HepG2 (cell line): Measurements from ENCODE around the gene FRMD3. TPM values are rescaled to one million over a fixed set of nuclear protein-coding genes. Genes with fewer than 3 reads are reported as not detected.

ENCODE experiments used
- ATAC-seq: fragments of 200-7000 bp; cut with Tn5 transposase; 3 replicates; pipeline ENCODE4 v1.9.1; 2020; ENCODE audit warnings: mild to moderate bottlenecking, moderate library complexity
- Bru-seq: library from RNA; stranded (reverse); fragments of 400-500 nt; gene quantifications from one replicate; lab custom pipeline; 2021; lab: Mats Ljungman, UMichigan
- BruChase-seq, 2 experiments: library from RNA; stranded (reverse); fragments of 400-500 nt; gene quantifications; one replicate each; lab custom pipeline; 2021; lab: Mats Ljungman, UMichigan
- BruUV-seq: library from RNA; stranded (reverse); fragments of 400-500 nt; replicated peaks from 2 replicates; lab custom pipeline; 2021; lab: Mats Ljungman, UMichigan
- CTCF ChIA-PET: fragments of 300-600 bp; formaldehyde crosslinking; extraction: SDS; loops from one replicate; lab custom pipeline; 2021; ENCODE audit warnings: low total read pairs, inconsistent platforms, low intra/inter-chr PET ratio; lab: Yijun Ruan, JAX
- POLR2A ChIA-PET: fragments of 350-600 bp; sonication (Branson Sonifier 250); formaldehyde crosslinking; loops from one replicate; lab custom pipeline; 2020; ENCODE audit warnings: antibody characterized with exemption, inconsistent platforms; lab: Yijun Ruan, JAX
- DNase-seq: peaks from one replicate; pipeline ENCODE4 v3.0.0-alpha.2; 2015; ENCODE audit warnings: low spot score
- FAIRE-seq: peaks from 3 replicates; lab custom pipeline; 2011; peaks lifted over from hg19 to GRCh38; lab: Jason Lieb, UNC
- H2AFZ ChIP-seq: one replicate; pipeline ENCODE4 v1.6.1; 2011; ENCODE audit warnings: low read length, inconsistent platforms
- H3K27ac ChIP-seq: fragments of 300-600 bp; 3 replicates; pipeline ENCODE4 v1.8.0; 2011; ENCODE audit warnings: mixed run types, mild to moderate bottlenecking, mixed read lengths, low read length, inconsistent platforms; ENCODE audit not compliant: insufficient read depth; ENCODE audit errors: extremely low read length
- H3K27me3 ChIP-seq, 2 experiments: fragments of 200-600 bp in 1 of 2; 2 replicates in 1 of 2; 3 replicates in 1 of 2; pipeline versions ENCODE4 v1.6.0 to v1.8.0; 2011; ENCODE audit warnings: low read length in 2 of 2, mild to moderate bottlenecking in 2 of 2, moderate library complexity in 2 of 2, inconsistent platforms in 1 of 2; ENCODE audit not compliant: insufficient read depth in 2 of 2, control insufficient read depth in 1 of 2
- H3K36me3 ChIP-seq, 2 experiments: fragments of 200-600 bp in 1 of 2; replicated peaks in 1 of 2; 2 replicates in 1 of 2; 3 replicates in 1 of 2; pipeline versions ENCODE4 v1.5.1 to v1.8.0; 2011; ENCODE audit warnings: low read length in 2 of 2, inconsistent platforms in 1 of 2; ENCODE audit not compliant: insufficient read depth in 2 of 2, control insufficient read depth in 1 of 2
- H3K4me1 ChIP-seq: 2 replicates; pipeline ENCODE4 v1.5.1; 2012; ENCODE audit warnings: low read length, inconsistent platforms; ENCODE audit not compliant: insufficient read depth
- H3K4me2 ChIP-seq: 2 replicates; pipeline ENCODE4 v1.6.0; 2011; ENCODE audit warnings: low read depth, low read length, inconsistent platforms
- H3K4me3 ChIP-seq, 3 experiments: fragments of 200-600 bp in 1 of 3; sonication (generic), shearing (Covaris generic) in 1 of 3; replicated peaks in 1 of 3; 2 replicates each; pipeline ENCODE4 v1.5.1; 2011 to 2016; ENCODE audit warnings: low read length in 3 of 3, inconsistent platforms in 2 of 3, low read depth in 2 of 3, mild to moderate bottlenecking in 2 of 3, control low read depth in 1 of 3, mixed read lengths in 1 of 3; ENCODE audit not compliant: insufficient read depth in 1 of 3
- H3K79me2 ChIP-seq: one replicate; pipeline ENCODE4 v1.6.1; 2011; ENCODE audit warnings: low read length, inconsistent platforms; ENCODE audit not compliant: insufficient read depth
- H3K9ac ChIP-seq: 2 replicates; pipeline ENCODE4 v1.6.0; 2011; ENCODE audit warnings: mild to moderate bottlenecking, low read depth, low read length, inconsistent platforms; ENCODE audit not compliant: insufficient read depth
- H3K9me3 ChIP-seq: 2 replicates; pipeline ENCODE4 v1.5.1; 2012; ENCODE audit warnings: mild to moderate bottlenecking, low read length
- H4K20me1 ChIP-seq: 2 replicates; pipeline ENCODE4 v1.6.0; 2011; ENCODE audit warnings: inconsistent platforms, mild to moderate bottlenecking, low read length, moderate library complexity; ENCODE audit not compliant: insufficient read depth
- FOXK1 ChIP-seq: sonication (generic); formaldehyde crosslinking; IDR thresholded peaks from 2 replicates; pipeline ENCODE4 v1.4.0; 2020; ENCODE audit warnings: low read depth, missing genetic modification reagents, borderline replicate concordance
- FOXM1 ChIP-seq: sonication (generic); formaldehyde crosslinking; IDR thresholded peaks from 2 replicates; pipeline ENCODE4 v1.5.0; 2020; ENCODE audit warnings: missing genetic modification reagents
- KAT8 ChIP-seq: IDR thresholded peaks from 2 replicates; pipeline ENCODE4 v1.6.1; 2016; ENCODE audit warnings: missing genetic modification reagents, missing compliant biosample characterization
- MAF1 ChIP-seq: sonication (generic); formaldehyde crosslinking; IDR thresholded peaks from 2 replicates; pipeline ENCODE4 v1.5.0; 2020; ENCODE audit warnings: missing genetic modification reagents, borderline replicate concordance
- MYNN ChIP-seq: sonication (generic); formaldehyde crosslinking; IDR thresholded peaks from 2 replicates; pipeline ENCODE4 v1.4.0; 2020; ENCODE audit warnings: mild to moderate bottlenecking, low read depth, missing genetic modification reagents
- NFYB ChIP-seq: sonication (generic); formaldehyde crosslinking; IDR thresholded peaks from 2 replicates; pipeline ENCODE4 v1.4.0; 2020; ENCODE audit warnings: missing genetic modification reagents
- RARA ChIP-seq: IDR thresholded peaks from 2 replicates; pipeline ENCODE4 v1.6.1; 2016; ENCODE audit warnings: missing genetic modification reagents, missing compliant biosample characterization
- RXRA ChIP-seq: sonication (generic); formaldehyde crosslinking; IDR thresholded peaks from 2 replicates; pipeline ENCODE4 v1.5.1; 2020; ENCODE audit warnings: missing genetic modification reagents
- ZNF274 ChIP-seq: sonication (generic); formaldehyde crosslinking; IDR thresholded peaks from 2 replicates; pipeline ENCODE4 v1.5.1; 2020; ENCODE audit warnings: mild to moderate bottlenecking, missing genetic modification reagents
- ZNF367 ChIP-seq: sonication (generic); formaldehyde crosslinking; IDR thresholded peaks from 2 replicates; pipeline ENCODE4 v1.4.0; 2020; ENCODE audit warnings: missing genetic modification reagents, borderline replicate concordance
- ZNF878 ChIP-seq: sonication (generic); formaldehyde crosslinking; IDR thresholded peaks from 2 replicates; pipeline ENCODE4 v1.8.1; 2023; ENCODE audit warnings: mild to moderate bottlenecking, missing genetic modification reagents, moderate library complexity
- ZSCAN30 ChIP-seq: sonication (generic); formaldehyde crosslinking; IDR thresholded peaks from 2 replicates; pipeline ENCODE4 v1.5.0; 2020; ENCODE audit warnings: mild to moderate bottlenecking, missing genetic modification reagents
- WGBS: methylation state at CpG from one replicate; pipeline ENCODE4 v1.1.6; 2017; ENCODE audit warnings: low lambda C conversion rate; 5-methylcytosine and 5-hydroxymethylcytosine counted together
- in situ Hi-C: cut with HindIII; loops from 2 replicates; pipeline ENCODE4 v1.10.0; 2017; ENCODE audit warnings: low pct_unique_long_range_greater_than_20kb; ENCODE audit not compliant: extremely low pct_ligation_motif_present
- intact Hi-C: fragments of 100-400 bp; cut with micrococcal nuclease; formaldehyde crosslinking; loops from one replicate; pipeline ENCODE4 v1.10.0; 2022; ENCODE audit not compliant: unreplicated experiment
- long read RNA-seq, 2 experiments: library from RNA in 1 of 2; library from polyadenylated mRNA in 1 of 2; stranded (forward) in 1 of 2; unstranded in 1 of 2; transcript quantifications; one replicate each; pipeline ENCODE4 v2.0.0, GENCODE V29; 2019 to 2022
- polyA minus RNA-seq, 3 experiments: library from RNA; depleted of rRNA, polyadenylated mRNA; stranded (reverse); fragments of >200 nt; gene quantifications; 2 replicates each; pipeline ENCODE4 v1.2.3, GENCODE V29; 2011; ENCODE audit warnings: low replicate concordance in 1 of 3
- polyA plus RNA-seq, 8 experiments: library from polyadenylated mRNA; depleted of rRNA in 3 of 8; stranded (reverse) in 7 of 8; unstranded in 1 of 8; fragments of >200 nt; fragmentation: Illumina TruSeq in 4 of 8; extraction: Trizol in 4 of 8; gene quantifications; 2 replicates each; pipeline versions ENCODE4 v1.2.1 to v1.2.3, GENCODE V29; 2011 to 2016; ENCODE audit warnings: low read depth in 4 of 8, missing spikeins in 1 of 8, mixed read lengths in 1 of 8; ENCODE audit not compliant: insufficient read depth in 1 of 8
- total RNA-seq, 5 experiments: library from RNA; depleted of rRNA; stranded (reverse); fragments of >200 nt; fragmentation: Illumina TruSeq; extraction: Trizol; gene quantifications; 2 replicates each; pipeline ENCODE4 v1.2.3, GENCODE V29; 2016; ENCODE audit warnings: low read depth in 1 of 5
- TF ChIP-seq, protein P1 (sequence below): sonication (generic); formaldehyde crosslinking; IDR thresholded peaks from 2 replicates; pipeline ENCODE4 v1.4.0; 2020; ENCODE audit warnings: missing genetic modification reagents, borderline replicate concordance
- TF ChIP-seq, protein P2 (sequence below): sonication (generic); formaldehyde crosslinking; IDR thresholded peaks from 2 replicates; pipeline ENCODE4 v1.4.0; 2020; ENCODE audit warnings: low read depth, mild to moderate bottlenecking, missing genetic modification reagents

The FRMD3 gene
- total RNA-seq (2016; rRNA removed; fragmentation: Illumina TruSeq; extraction: Trizol): 7.7 and 9.6 TPM in 2 replicates
- total RNA-seq (2016; cell fraction: cytosol; rRNA removed; fragmentation: Illumina TruSeq; extraction: Trizol; ENCODE audit: low read depth): 0.71 and 1.1 TPM in 2 replicates
- total RNA-seq (2016; cell fraction: insoluble cytoplasmic fraction; rRNA removed; fragmentation: Illumina TruSeq; extraction: Trizol): 7.1 and 8.1 TPM in 2 replicates
- total RNA-seq (2016; cell fraction: membrane; rRNA removed; fragmentation: Illumina TruSeq; extraction: Trizol): 3.0 and 3.5 TPM in 2 replicates
- total RNA-seq (2016; cell fraction: nucleus; rRNA removed; fragmentation: Illumina TruSeq; extraction: Trizol): 7.5 and 7.6 TPM in 2 replicates
- 1.9 and 3.2 TPM in 2 replicates for polyA plus RNA-seq (2011; rRNA removed)
- 2.4 and 3.0 TPM in 2 replicates for polyA plus RNA-seq (2011; cell fraction: cytosol; rRNA removed)
- 3.4 and 4.9 TPM in 2 replicates for polyA plus RNA-seq (2011; cell fraction: nucleus; rRNA removed)
- 4.6 and 5.1 TPM in 2 replicates for polyA plus RNA-seq (2012)
- 0.31 and 0.44 TPM in 2 replicates for polyA plus RNA-seq (2016; cell fraction: cytosol; fragmentation: Illumina TruSeq; extraction: Trizol; ENCODE audit: low read depth)
- polyA plus RNA-seq (2016; cell fraction: insoluble cytoplasmic fraction; fragmentation: Illumina TruSeq; extraction: Trizol; ENCODE audit: low read depth): 6.5 and 6.9 TPM in 2 replicates
- polyA plus RNA-seq (2016; cell fraction: membrane; fragmentation: Illumina TruSeq; extraction: Trizol; ENCODE audit: low read depth): 1.2 TPM in 2 replicates
- polyA plus RNA-seq (2016; cell fraction: nucleus; fragmentation: Illumina TruSeq; extraction: Trizol; ENCODE audit: insufficient read depth, low read depth): 6.1 and 6.6 TPM in 2 replicates
- 9.7 and 14.0 TPM in 2 replicates for polyA minus RNA-seq (2011; rRNA and poly(A)+ RNA removed; ENCODE audit: low replicate concordance)
- 7.7 and 8.4 TPM in 2 replicates for polyA minus RNA-seq (2011; cell fraction: cytosol; rRNA and poly(A)+ RNA removed)
- 12.9 and 14.8 TPM in 2 replicates for polyA minus RNA-seq (2011; cell fraction: nucleus; rRNA and poly(A)+ RNA removed)
- percentile 76 among the genes with signal in this experiment for Bru-seq, nascent RNA
- percentile 56 among the genes with signal in this experiment for BruChase-seq, experiment 1, labeled RNA remaining after a 6-hour chase
- percentile 66 among the genes with signal in this experiment for BruChase-seq, experiment 2, labeled RNA remaining after a 2-hour chase
- long read RNA-seq, experiment 1, full-length matches to known transcripts: 6 of 8 reads
- long read RNA-seq, experiment 1, partial matches to known transcripts: 1 of 8 reads
- long read RNA-seq, experiment 1, other reads (novel, unspliced or antisense): 1 of 8 reads
- long read RNA-seq, experiment 2, partial matches to known transcripts: 0 of 10 reads
- long read RNA-seq, experiment 2, other reads (novel, unspliced or antisense): 10 of 10 reads

DNA sequence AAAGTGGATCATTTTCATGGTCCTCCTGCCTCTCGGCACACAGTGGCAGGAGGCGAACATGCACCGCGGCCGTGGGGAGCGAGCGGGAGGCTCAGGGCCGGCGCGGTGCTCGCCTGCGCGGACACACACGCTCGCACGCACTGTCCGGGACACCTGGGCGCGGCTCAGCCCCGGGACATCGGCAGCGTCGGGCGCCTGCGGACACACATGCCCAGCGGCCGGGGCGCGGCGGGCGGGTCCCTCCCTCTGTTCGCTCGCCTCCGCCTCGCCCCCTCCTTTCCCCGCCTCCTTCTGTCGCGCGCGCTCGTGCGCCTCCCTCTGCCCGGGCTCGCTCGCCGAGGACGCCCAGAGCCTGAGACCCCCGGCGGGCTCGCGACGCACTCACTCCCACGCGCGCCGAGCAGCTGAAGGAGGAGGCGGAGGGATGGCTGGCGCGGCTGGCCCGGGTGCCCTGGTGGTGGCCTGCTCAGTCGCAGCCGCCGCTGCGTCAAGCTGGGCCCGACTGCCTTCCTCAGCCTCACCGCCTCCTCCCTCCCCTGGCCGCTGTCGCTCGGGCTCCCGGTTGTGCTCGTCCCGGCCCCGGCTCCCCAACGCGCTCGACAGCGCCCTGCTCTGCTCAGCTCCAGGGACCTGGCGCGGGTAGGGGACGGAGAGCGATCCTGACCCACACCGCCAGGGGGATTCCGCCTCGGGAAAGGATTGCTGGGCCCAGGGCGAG, at the start of gene FRMD3:
Gene FRMD3, minus strand, starts transcription at position 230 of the 718 bp plus-strand sequence. Its CDS starts 170 bp downstream, at position 60.
- H4K20me1 ChIP-seq: no peaks in the 10 kb centered on the region
- no peaks in the 10 kb centered on the region for H3K9me3 ChIP-seq
- H3K27me3 ChIP-seq: no peaks in the 10 kb centered on the region; a peak in 1 of 5 replicates
- in situ Hi-C loops: loop anchor here (5.0 kb wide), 2 partner anchors 201 to 321 kb away; no protein-coding TSS in a partner anchor
- no CpG with 5 or more reads among the region's 85 CpGs for WGBS
- peaks cover 28% of the 10 kb centered on the region for H3K79me2 ChIP-seq
- intact Hi-C loops: loop anchor here (1.0 to 5.0 kb wide), 4 partner anchors 11 to 151 kb away; no protein-coding TSS in a partner anchor
- peak within 1 kb of the TSS; percentile 93 for H3K4me2 ChIP-seq
- DNase-seq (peak; percentile 73), FAIRE-seq (no peak), ATAC-seq (peak; percentile 98)
- H3K9ac ChIP-seq: peak within 1 kb of the TSS; percentile 69
- no peaks in the 10 kb centered on the region for H3K36me3 ChIP-seq
- peaks cover 38% of the 10 kb centered on the region for H3K4me1 ChIP-seq
- TSS peak; percentile 66 for BruUV-seq
- no peak within 1 kb of the TSS for H2AFZ ChIP-seq
- H3K4me3 ChIP-seq: peak within 1 kb of the TSS; percentile 72 to 85 (median 77)
- ChIA-PET CTCF (interaction anchor here (0.8 to 2.1 kb wide), 6 partner anchors 11 to 319 kb away, joined by 3 to 13 read pairs (median 4); no protein-coding TSS in a partner anchor), POLR2A (interaction anchor here (1.1 kb wide), 1 partner anchor 319 kb away, joined by 5 read pairs; no protein-coding TSS in a partner anchor)
- H3K27ac ChIP-seq: peak within 1 kb of the TSS; percentile 57
- TF ChIP-seq, protein P1, sequence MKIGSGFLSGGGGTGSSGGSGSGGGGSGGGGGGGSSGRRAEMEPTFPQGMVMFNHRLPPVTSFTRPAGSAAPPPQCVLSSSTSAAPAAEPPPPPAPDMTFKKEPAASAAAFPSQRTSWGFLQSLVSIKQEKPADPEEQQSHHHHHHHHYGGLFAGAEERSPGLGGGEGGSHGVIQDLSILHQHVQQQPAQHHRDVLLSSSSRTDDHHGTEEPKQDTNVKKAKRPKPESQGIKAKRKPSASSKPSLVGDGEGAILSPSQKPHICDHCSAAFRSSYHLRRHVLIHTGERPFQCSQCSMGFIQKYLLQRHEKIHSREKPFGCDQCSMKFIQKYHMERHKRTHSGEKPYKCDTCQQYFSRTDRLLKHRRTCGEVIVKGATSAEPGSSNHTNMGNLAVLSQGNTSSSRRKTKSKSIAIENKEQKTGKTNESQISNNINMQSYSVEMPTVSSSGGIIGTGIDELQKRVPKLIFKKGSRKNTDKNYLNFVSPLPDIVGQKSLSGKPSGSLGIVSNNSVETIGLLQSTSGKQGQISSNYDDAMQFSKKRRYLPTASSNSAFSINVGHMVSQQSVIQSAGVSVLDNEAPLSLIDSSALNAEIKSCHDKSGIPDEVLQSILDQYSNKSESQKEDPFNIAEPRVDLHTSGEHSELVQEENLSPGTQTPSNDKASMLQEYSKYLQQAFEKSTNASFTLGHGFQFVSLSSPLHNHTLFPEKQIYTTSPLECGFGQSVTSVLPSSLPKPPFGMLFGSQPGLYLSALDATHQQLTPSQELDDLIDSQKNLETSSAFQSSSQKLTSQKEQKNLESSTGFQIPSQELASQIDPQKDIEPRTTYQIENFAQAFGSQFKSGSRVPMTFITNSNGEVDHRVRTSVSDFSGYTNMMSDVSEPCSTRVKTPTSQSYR (CRISPR knock-in tag): no peak
- TF ChIP-seq ZNF274 (CRISPR knock-in tag) (peak; percentile 90), MYNN (CRISPR knock-in tag) (0 out of 2 replicates have a peak, but pooled peaks have one; percentile 62), RARA (CRISPR knock-in tag) (no peak), FOXM1 (no peak), KAT8 (peak; percentile 60), MAF1 (CRISPR knock-in tag) (no peak), ZNF367 (CRISPR knock-in tag) (no peak), NFYB (CRISPR knock-in tag) (no peak), FOXK1 (CRISPR knock-in tag) (peak; percentile 25; the same call in 1 of the 2 replicates), RXRA (no peak; the same call in 1 of the 2 replicates), ZSCAN30 (CRISPR knock-in tag) (no peak), ZNF878 (CRISPR knock-in tag) (no peak)
- TF ChIP-seq, protein P2, sequence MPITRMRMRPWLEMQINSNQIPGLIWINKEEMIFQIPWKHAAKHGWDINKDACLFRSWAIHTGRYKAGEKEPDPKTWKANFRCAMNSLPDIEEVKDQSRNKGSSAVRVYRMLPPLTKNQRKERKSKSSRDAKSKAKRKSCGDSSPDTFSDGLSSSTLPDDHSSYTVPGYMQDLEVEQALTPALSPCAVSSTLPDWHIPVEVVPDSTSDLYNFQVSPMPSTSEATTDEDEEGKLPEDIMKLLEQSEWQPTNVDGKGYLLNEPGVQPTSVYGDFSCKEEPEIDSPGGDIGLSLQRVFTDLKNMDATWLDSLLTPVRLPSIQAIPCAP: 0 out of 2 replicates have a peak, but pooled peaks have one; percentile 25
